Naive thymus-derived CD8-positive, alpha-beta T cell (primary cell): ENCODE data around the gene SMG7. TPM values are rescaled to one million over a fixed set of nuclear protein-coding genes. Genes with fewer than 3 reads are reported as not detected.

ENCODE experiments used
- ATAC-seq, 2 donors: fragments of 150-1000 bp; cut with Tn5 transposase in 1 of 2; sonication (Bioruptor Pico), chemical (Tn5 transposase) in 1 of 2; 1 replicate in 1 of 2; 2 replicates in 1 of 2; pipeline ENCODE4 v1.10.0; 2021; ENCODE audit warnings: mild to moderate bottlenecking in 2 of 2, moderate library complexity in 2 of 2
- POLR2A ChIA-PET: fragments of 350-600 bp; sonication (Branson Sonifier 250); formaldehyde crosslinking; loops from one replicate; lab custom pipeline; 2021; ENCODE audit warnings: antibody characterized with exemption; lab: Charles Lee
- DNase-seq, 10 donors: peaks; one replicate each; pipeline versions ENCODE4 v3.0.0 to v3.0.0-alpha.2; 2020 to 2022
- H3K27ac Mint-ChIP-seq, 10 donors: one replicate each; pipeline ENCODE4 v1.8.0; 2020 to 2022; ENCODE audit warnings: mild to moderate bottlenecking in 10 of 10, mixed read lengths in 10 of 10, moderate library complexity in 4 of 10, inconsistent platforms in 1 of 10
- H3K27me3 Mint-ChIP-seq, 5 donors: one replicate each; pipeline ENCODE4 v1.8.0; 2021 to 2022; ENCODE audit warnings: mixed read lengths in 5 of 5
- H3K36me3 Mint-ChIP-seq, 3 donors: one replicate each; pipeline ENCODE4 v1.8.0; 2020 to 2022; ENCODE audit warnings: mixed read lengths in 3 of 3, mild to moderate bottlenecking in 2 of 3, inconsistent platforms in 1 of 3
- H3K4me1 Mint-ChIP-seq, 4 donors: one replicate each; pipeline ENCODE4 v1.8.0; 2021 to 2022; ENCODE audit warnings: mixed read lengths in 4 of 4
- H3K4me3 Mint-ChIP-seq, 10 donors: one replicate each; pipeline ENCODE4 v1.8.0; 2020 to 2022; ENCODE audit warnings: mild to moderate bottlenecking in 10 of 10, mixed read lengths in 10 of 10, moderate library complexity in 6 of 10, inconsistent platforms in 1 of 10
- H3K9me3 Mint-ChIP-seq, 9 donors: one replicate each; pipeline ENCODE4 v1.8.0; 2020 to 2022; ENCODE audit warnings: mixed read lengths in 9 of 9, mild to moderate bottlenecking in 3 of 9, inconsistent platforms in 1 of 9, moderate library complexity in 1 of 9
- polyA plus RNA-seq, 3 donors: library from polyadenylated mRNA; unstranded; fragments of 300-500 nt; fragmentation: Illumina TruSeq; gene quantifications; one replicate each; pipeline ENCODE4 v1.2.3, GENCODE V29; 2021
- total RNA-seq, 8 experiments: library from RNA in 2 of 8; stranded (reverse) in 2 of 8; gene quantifications; one replicate each; pipeline ENCODE4 v1.2.3 and lab custom pipeline; 2021 to 2026

Gene SMG7
- total and polyA plus RNA-seq, 5 experiments from 2014 or later: 14.8 to 60.0 (median 29.2) TPM

DNA sequence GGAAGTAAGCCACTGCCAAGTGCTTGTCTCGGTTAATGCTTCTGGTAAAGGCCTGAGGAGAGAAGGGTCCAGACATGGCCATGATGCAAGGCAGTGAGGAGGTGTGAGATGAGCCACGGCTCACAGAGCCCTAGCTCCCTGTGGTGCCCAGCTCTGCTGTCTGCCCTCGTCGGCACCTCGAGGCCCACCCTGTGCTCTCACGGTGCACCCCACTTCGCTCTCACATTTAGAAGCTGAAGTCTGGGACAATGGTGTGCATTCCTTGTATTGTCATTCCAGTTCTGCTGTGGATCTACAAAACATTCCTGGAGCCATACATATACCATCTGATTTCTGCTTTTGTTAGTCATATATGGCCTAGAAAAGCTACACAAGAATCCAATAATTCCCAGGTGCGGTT lies 114.6 kb downstream of the SMG7 start:
- no peaks in the 10 kb centered on the region for H3K9me3 Mint-ChIP-seq
- H3K4me3 Mint-ChIP-seq: no peak overlapping the region
- no peaks in the 10 kb centered on the region for H3K27me3 Mint-ChIP-seq
- no peak overlapping the region for H3K27ac Mint-ChIP-seq
- DNase-seq (no peak), ATAC-seq (no peak)
- POLR2A ChIA-PET: no interaction called here
- peaks cover 5 to 40% (median 9%) of the 10 kb centered on the region in 4 donors for H3K4me1 Mint-ChIP-seq
- peaks cover 0 to 4% (median 0%) of the 10 kb centered on the region in 3 donors for H3K36me3 Mint-ChIP-seq

DNA sequence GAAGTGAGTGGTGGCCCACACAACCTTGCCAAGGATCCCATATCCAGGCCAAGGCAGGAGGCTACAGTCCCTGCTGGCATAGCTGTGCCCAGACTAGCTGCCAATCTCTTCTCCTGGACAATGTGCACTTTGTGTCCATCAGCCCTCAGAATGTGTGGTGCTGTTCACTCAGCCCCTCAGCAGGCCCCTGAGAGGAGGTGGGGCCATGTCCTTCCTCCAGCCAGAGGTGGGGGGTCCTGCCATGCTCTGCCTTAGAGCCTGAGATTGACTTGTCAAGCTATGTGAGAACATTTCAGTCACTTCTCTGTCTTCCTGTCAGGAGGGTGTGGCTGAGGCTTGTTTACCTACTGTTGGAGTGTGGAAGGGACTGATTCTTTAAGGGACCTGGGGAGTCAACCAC lies 116.5 kb downstream of the SMG7 start:
- Mint-ChIP-seq H3K4me1 (peaks cover 5 to 50% (median 9%) of the 10 kb centered on the region in 4 donors), H3K9me3 (no peaks in the 10 kb centered on the region), H3K36me3 (peaks cover 0 to 4% (median 0%) of the 10 kb centered on the region in 3 donors), H3K4me3 (peak overlapping the region in 2 of 10 donors; percentile 59 to 65), H3K27ac (peak overlapping the region in 3 of 10 donors; percentile 19 to 79 (median 68)), H3K27me3 (peaks cover 0 to 9% (median 0%) of the 10 kb centered on the region in 5 donors)
- DNase-seq: no peak
- POLR2A ChIA-PET: no interaction called here
- no peak for ATAC-seq

DNA sequence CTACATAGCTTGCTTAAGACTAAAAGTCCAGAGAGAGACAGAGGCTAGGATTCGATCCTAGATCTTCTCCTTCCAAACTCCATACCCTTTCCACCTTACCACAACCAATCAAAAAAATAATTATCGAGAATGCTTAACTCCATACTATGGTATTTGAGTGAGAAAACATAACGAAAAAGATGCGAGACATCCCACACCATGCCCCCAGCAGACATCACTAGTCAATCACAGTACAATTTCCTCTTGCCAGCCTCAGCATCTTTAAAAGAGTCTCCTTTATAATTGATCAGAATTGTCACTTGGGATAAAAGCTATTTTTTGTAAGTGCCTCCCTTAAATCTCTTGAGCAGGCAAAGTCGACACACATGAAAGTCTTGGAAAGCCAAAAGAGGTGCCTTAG lies 117.1 kb downstream of the SMG7 start:
- H3K4me1 Mint-ChIP-seq: peaks cover 5 to 50% (median 9%) of the 10 kb centered on the region in 4 donors
- peaks cover 0 to 10% (median 0%) of the 10 kb centered on the region in 5 donors for H3K27me3 Mint-ChIP-seq
- H3K36me3 Mint-ChIP-seq: peaks cover 0 to 4% (median 0%) of the 10 kb centered on the region in 3 donors
- ATAC-seq (no peak), DNase-seq (no peak)
- POLR2A ChIA-PET: no interaction called here
- peak overlapping the region in 4 of 10 donors; percentile 56 to 80 (median 74) for H3K27ac Mint-ChIP-seq
- H3K4me3 Mint-ChIP-seq: peak overlapping the region in 3 of 10 donors; percentile 19 to 65 (median 30)
- no peaks in the 10 kb centered on the region for H3K9me3 Mint-ChIP-seq

GRCh38 chr1:183589874-183590243 lies 117.6 kb downstream of the SMG7 start:
- Mint-ChIP-seq H3K4me3 (peak overlapping the region in 2 of 10 donors; percentile 24 to 65), H3K27me3 (peaks cover 0 to 10% (median 0%) of the 10 kb centered on the region in 5 donors), H3K4me1 (peaks cover 5 to 50% (median 9%) of the 10 kb centered on the region in 4 donors), H3K27ac (peak overlapping the region in 5 of 10 donors; percentile 1 to 80 (median 68)), H3K9me3 (no peaks in the 10 kb centered on the region), H3K36me3 (peaks cover 0 to 2% (median 0%) of the 10 kb centered on the region in 3 donors)
- POLR2A ChIA-PET: no interaction called here
- DNase-seq: no peak
- ATAC-seq: no peak

- no peaks in the 10 kb centered on the region for H3K9me3 Mint-ChIP-seq
- POLR2A ChIA-PET: interaction anchor here (0.7 kb wide), 1 partner anchor 309 kb away, joined by 5 read pairs; no protein-coding TSS in a partner anchor
- peaks cover 0 to 2% (median 0%) of the 10 kb centered on the region in 3 donors for H3K36me3 Mint-ChIP-seq
- peaks cover 0 to 10% (median 0%) of the 10 kb centered on the region in 5 donors for H3K27me3 Mint-ChIP-seq
- H3K27ac Mint-ChIP-seq: peak within 1 kb of the TSS in 6 of 10 donors; percentile 24 to 80 (median 70)
- DNase-seq: no peak
- peak; percentile 56 to 77 for ATAC-seq
- H3K4me1 Mint-ChIP-seq: peaks cover 5 to 50% (median 9%) of the 10 kb centered on the region in 4 donors
- peak within 1 kb of the TSS in 3 of 10 donors; percentile 19 to 65 (median 30) for H3K4me3 Mint-ChIP-seq
Observed at GRCh38 chr1:183590244-183591191, 118.2 kb downstream of the SMG7 start, which contains the start of gene NCF2. Gene NCF2 (minus strand): TSS chr1:183590459. CDS start chr1:183590329, 130 bp downstream.

- H3K27me3 Mint-ChIP-seq: peaks cover 0 to 10% (median 0%) of the 10 kb centered on the region in 5 donors
- peak overlapping the region in 1 of 10 donors; percentile 34 for H3K27ac Mint-ChIP-seq
- ATAC-seq: no peak
- peaks cover 5 to 50% (median 9%) of the 10 kb centered on the region in 4 donors for H3K4me1 Mint-ChIP-seq
- no peaks in the 10 kb centered on the region for H3K9me3 Mint-ChIP-seq
- H3K4me3 Mint-ChIP-seq: peak overlapping the region in 1 of 10 donors; percentile 11
- POLR2A ChIA-PET: no interaction called here
- no peaks in the 10 kb centered on the region for H3K36me3 Mint-ChIP-seq
- DNase-seq: no peak
Observed at GRCh38 chr1:183592733-183593132, 120.4 kb downstream of the SMG7 start.

DNA sequence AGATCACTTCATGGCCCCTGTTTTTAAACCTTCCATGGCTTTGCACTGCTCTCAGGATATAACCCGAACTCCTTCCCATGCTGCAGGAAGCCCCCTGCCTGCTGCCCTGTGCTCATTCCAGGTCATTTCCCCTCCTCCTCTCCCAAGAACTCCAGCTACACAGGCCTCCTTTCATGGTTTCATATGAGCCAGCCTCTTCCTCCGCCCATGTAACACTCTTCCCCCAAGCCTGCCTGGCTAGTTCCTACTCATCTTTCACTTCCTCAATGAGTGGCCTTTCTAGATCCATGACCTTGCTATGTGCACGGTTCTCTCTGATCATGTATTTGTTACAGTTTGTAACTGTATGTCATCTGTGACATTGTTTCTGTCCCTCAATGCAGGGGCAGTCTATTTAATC lies 121.1 kb downstream of the SMG7 start:
- no peak for DNase-seq
- H3K27ac Mint-ChIP-seq: peak overlapping the region in 1 of 10 donors; percentile 34
- H3K27me3 Mint-ChIP-seq: peaks cover 0 to 10% (median 0%) of the 10 kb centered on the region in 5 donors
- no peak for ATAC-seq
- H3K36me3 Mint-ChIP-seq: no peaks in the 10 kb centered on the region
- no peaks in the 10 kb centered on the region for H3K9me3 Mint-ChIP-seq
- H3K4me3 Mint-ChIP-seq: peak overlapping the region in 1 of 10 donors; percentile 36
- POLR2A ChIA-PET: no interaction called here
- H3K4me1 Mint-ChIP-seq: peaks cover 5 to 50% (median 9%) of the 10 kb centered on the region in 4 donors

- ATAC-seq: no peak
- H3K9me3 Mint-ChIP-seq: peaks cover 0 to 2% (median 0%) of the 10 kb centered on the region in 9 donors
- H3K36me3 Mint-ChIP-seq: peaks cover 0 to 3% (median 0%) of the 10 kb centered on the region in 3 donors
- no peak overlapping the region for H3K27ac Mint-ChIP-seq
- H3K4me1 Mint-ChIP-seq: peaks cover 0 to 37% (median 1%) of the 10 kb centered on the region in 4 donors
- H3K27me3 Mint-ChIP-seq: peaks cover 0 to 10% (median 0%) of the 10 kb centered on the region in 5 donors
- POLR2A ChIA-PET: no interaction called here
- no peak for DNase-seq
- no peak overlapping the region for H3K4me3 Mint-ChIP-seq
Observed at GRCh38 chr1:183595537-183595936, 123.2 kb downstream of the SMG7 start.

- H3K4me1 Mint-ChIP-seq: peaks cover 0 to 29% (median 0%) of the 10 kb centered on the region in 4 donors
- no peak overlapping the region for H3K4me3 Mint-ChIP-seq
- POLR2A ChIA-PET: no interaction called here
- DNase-seq (no peak), ATAC-seq (no peak)
- peaks cover 0 to 2% (median 0%) of the 10 kb centered on the region in 9 donors for H3K9me3 Mint-ChIP-seq
- peaks cover 0 to 5% (median 0%) of the 10 kb centered on the region in 3 donors for H3K36me3 Mint-ChIP-seq
- no peak overlapping the region for H3K27ac Mint-ChIP-seq
- H3K27me3 Mint-ChIP-seq: peaks cover 0 to 10% (median 0%) of the 10 kb centered on the region in 5 donors
Observed at GRCh38 chr1:183596500-183596899, 124.2 kb downstream of the SMG7 start.

- Mint-ChIP-seq H3K27ac (peak overlapping the region in 1 of 10 donors; percentile 30), H3K27me3 (peaks cover 0 to 10% (median 2%) of the 10 kb centered on the region in 5 donors), H3K4me1 (peaks cover 0 to 19% (median 0%) of the 10 kb centered on the region in 4 donors), H3K4me3 (no peak overlapping the region), H3K9me3 (peaks cover 0 to 2% (median 0%) of the 10 kb centered on the region in 9 donors), H3K36me3 (peaks cover 0 to 5% (median 0%) of the 10 kb centered on the region in 3 donors)
- DNase-seq (no peak), ATAC-seq (no peak)
- POLR2A ChIA-PET: no interaction called here
Observed at GRCh38 chr1:183597656-183598347, 125.5 kb downstream of the SMG7 start.

GRCh38 chr1:183598386-183598785 lies 126.1 kb downstream of the SMG7 start:
- ATAC-seq (no peak), DNase-seq (no peak)
- peaks cover 0 to 2% (median 0%) of the 10 kb centered on the region in 9 donors for H3K9me3 Mint-ChIP-seq
- peak overlapping the region in 1 of 10 donors; percentile 12 for H3K27ac Mint-ChIP-seq
- POLR2A ChIA-PET: no interaction called here
- H3K27me3 Mint-ChIP-seq: peaks cover 0 to 6% (median 2%) of the 10 kb centered on the region in 5 donors
- H3K4me1 Mint-ChIP-seq: peaks cover 0 to 13% (median 0%) of the 10 kb centered on the region in 4 donors
- H3K4me3 Mint-ChIP-seq: no peak overlapping the region
- H3K36me3 Mint-ChIP-seq: peaks cover 0 to 5% (median 0%) of the 10 kb centered on the region in 3 donors

DNA sequence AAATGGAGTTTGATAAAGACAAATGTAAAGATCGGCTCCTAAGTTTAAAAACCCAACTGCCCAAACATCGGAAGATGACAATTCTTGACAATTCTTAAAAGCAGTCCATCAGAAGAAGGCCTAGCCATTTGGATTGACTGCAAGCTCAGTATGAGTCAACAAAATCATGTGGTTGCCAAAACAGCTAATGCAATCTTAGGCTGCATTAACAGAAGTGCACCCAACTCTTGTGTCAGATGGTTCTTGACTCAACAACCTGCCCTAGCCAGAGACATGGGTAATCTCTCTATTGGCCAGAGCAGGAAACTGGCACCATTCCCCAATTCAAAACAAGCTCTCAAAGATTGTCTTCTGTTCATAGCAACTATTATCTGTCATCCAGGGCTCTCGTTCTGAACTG lies 127.8 kb downstream of the SMG7 start:
- Mint-ChIP-seq H3K27ac (no peak overlapping the region), H3K4me1 (peaks cover 0 to 18% (median 3%) of the 10 kb centered on the region in 4 donors), H3K9me3 (peaks cover 0 to 2% (median 0%) of the 10 kb centered on the region in 9 donors), H3K36me3 (peaks cover 0 to 5% (median 0%) of the 10 kb centered on the region in 3 donors), H3K4me3 (no peak overlapping the region), H3K27me3 (peaks cover 0 to 18% (median 7%) of the 10 kb centered on the region in 5 donors)
- ATAC-seq: no peak
- POLR2A ChIA-PET: no interaction called here
- DNase-seq: no peak
